Tibial nerve (tissue), 4 donors: ENCODE measurements around the gene BAHCC1.

ENCODE experiments used
- EP300 ChIP-seq, 2 donors: sonication (generic); formaldehyde crosslinking; IDR thresholded peaks; one replicate each; pipeline ENCODE4 v1.6.1; 2017; ENCODE audit warnings: antibody characterized with exemption in 2 of 2, mild to moderate bottlenecking in 1 of 2
- POLR2A ChIP-seq, 2 donors: fragments of 450-650 bp; IDR thresholded peaks; one replicate each; pipeline ENCODE4 v1.6.1; 2017; ENCODE audit warnings: antibody characterized with exemption in 2 of 2, mild to moderate bottlenecking in 2 of 2, moderate library complexity in 2 of 2
- TF ChIP-seq, protein P1 (sequence below), 5 experiments: fragments of 200-600 bp in 3 of 5; fragments of 450-650 bp in 2 of 5; sonication (generic) in 3 of 5; IDR thresholded peaks; one replicate each; pipeline ENCODE4 v1.5.1; 2016 to 2019; ENCODE audit warnings: antibody characterized with exemption in 5 of 5, mild to moderate bottlenecking in 3 of 5, moderate library complexity in 2 of 5

DNA sequence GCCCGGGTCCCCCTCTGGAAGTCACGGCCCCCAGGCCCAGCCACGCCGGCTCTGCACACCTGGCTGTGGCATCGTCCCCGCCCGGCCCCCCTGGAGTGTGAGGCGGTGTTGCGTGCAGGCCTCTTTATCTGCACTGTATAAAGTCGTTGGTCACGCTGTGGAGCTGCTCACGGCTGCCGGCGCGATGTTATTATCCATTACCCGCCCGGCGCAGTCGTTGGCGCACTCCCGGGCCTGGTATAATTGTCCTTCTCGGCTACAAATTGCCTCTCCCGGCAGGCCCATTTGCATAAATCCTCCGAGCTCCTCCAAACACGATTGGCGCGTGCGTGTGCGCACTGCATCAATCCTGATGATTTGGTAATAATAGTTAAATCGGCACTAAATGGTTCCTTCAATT is 57.8 kb downstream of the BAHCC1 start:
- TF ChIP-seq, protein P1, sequence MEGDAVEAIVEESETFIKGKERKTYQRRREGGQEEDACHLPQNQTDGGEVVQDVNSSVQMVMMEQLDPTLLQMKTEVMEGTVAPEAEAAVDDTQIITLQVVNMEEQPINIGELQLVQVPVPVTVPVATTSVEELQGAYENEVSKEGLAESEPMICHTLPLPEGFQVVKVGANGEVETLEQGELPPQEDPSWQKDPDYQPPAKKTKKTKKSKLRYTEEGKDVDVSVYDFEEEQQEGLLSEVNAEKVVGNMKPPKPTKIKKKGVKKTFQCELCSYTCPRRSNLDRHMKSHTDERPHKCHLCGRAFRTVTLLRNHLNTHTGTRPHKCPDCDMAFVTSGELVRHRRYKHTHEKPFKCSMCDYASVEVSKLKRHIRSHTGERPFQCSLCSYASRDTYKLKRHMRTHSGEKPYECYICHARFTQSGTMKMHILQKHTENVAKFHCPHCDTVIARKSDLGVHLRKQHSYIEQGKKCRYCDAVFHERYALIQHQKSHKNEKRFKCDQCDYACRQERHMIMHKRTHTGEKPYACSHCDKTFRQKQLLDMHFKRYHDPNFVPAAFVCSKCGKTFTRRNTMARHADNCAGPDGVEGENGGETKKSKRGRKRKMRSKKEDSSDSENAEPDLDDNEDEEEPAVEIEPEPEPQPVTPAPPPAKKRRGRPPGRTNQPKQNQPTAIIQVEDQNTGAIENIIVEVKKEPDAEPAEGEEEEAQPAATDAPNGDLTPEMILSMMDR (IDR thresholded peaks at IDR 0.05): no peak
- no peak for TF ChIP-seq POLR2A (IDR thresholded peaks at IDR 0.05)
- TF ChIP-seq EP300 (IDR thresholded peaks at IDR 0.05): no peak
